RKO (cell line): ENCODE data around the gene PGBD5.

Experiments
- DNase-seq: peaks from one replicate; pipeline ENCODE4 v3.0.0-alpha.2; 2016; ENCODE audit warnings: low spot score

PGBD5 gene

DNA sequence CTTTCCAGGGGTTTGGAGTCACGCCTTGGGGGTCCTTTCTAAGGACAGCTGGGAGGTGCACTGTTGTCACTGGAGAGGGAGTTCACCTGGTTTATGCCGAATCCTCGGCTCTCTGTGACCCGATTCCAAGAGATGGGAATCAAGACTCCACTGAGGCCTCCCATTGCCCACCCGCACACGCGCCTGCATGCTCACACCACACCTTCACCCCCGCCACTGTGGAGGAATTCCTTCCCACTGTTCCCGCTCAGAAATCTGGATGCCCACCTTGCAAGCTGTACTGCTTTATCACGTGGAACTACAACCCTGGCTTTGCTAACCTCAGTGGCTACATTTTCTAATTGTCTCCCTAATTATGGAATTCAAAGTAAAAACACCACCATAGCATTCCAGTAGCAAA lies 29.2 kb downstream of the PGBD5 start:
- DNase-seq = no peak

DNA sequence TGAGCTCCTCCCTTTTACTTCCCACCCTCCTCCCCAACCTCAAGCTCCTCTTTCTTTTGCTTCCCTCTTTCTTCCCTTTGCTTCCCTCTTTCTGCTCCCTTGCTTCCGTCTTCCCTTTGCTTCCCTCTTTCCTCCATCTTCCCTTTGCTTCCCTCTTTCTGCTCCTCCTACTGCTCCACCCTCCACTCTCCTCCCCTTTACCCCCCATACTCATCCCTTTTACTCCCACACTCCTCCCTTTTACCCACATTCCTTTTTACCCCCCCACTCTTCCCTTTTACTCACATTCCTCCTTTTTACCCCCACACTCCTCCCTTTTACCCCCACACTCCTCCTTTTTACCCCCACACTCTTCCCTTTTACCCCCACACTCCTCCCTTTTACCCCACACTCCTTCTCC lies 30.2 kb downstream of the PGBD5 start:
- DNase-seq = no peak

DNA sequence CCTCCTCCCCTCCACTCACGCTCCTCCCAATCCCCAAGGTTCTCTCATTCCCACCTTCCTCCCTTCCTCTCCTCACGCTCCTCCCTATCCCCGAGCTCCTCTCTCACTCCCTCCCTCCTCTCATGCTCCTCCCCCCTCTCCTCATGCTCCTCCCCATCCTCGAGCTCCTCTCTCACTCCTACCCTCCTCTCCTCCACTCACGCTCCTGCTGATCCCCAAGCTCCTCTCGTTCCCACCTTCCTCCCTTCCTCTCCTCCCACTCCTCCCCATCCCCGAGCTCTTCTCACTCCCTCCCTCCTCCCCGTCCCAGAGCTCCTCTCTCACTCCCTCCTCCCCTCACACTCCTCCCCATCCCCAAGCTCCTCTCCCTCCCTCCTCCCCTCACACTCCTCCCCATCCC lies 31.4 kb downstream of the PGBD5 start:
- no peak for DNase-seq

DNA sequence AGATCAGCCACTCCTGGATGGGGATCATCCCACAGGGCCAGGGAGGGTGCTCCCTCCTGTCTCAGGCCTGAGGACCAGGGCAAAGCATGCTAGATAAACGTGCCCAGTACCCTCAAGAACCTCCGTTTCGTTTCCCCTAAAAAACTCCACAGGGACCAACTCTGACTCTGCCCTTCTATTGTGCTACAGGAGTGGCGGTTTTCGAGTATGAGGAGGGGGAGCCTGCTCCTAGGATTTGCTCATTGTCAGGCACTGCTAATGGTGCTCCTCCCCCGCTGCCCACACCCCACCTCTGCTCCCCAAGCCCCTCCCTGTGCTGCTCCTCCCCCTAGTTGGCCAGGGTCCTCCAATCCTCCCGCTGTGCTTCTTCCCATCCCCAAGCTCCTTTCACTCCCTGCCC lies 32.0 kb downstream of the PGBD5 start:
- DNase-seq = no peak

DNA sequence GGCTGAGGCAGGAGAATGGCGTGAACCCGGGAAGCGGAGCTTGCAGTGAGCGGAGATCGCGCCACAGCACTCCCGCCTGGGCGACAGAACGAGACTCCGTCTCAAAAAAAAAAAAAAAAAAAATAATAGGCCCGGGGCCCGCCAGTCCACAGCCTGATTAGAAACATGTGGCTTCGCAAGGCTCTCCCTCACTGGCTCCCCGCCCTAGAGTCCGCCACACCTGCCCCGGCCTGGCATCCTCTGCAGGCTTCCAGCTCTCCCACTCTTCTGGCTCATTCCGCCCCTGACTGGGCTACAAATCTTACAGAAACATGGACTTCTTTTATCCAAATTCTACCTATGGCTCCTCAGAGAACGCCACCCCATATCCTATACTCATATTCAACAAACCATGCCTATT lies 32.4 kb downstream of the PGBD5 start:
- DNase-seq = no peak

DNA sequence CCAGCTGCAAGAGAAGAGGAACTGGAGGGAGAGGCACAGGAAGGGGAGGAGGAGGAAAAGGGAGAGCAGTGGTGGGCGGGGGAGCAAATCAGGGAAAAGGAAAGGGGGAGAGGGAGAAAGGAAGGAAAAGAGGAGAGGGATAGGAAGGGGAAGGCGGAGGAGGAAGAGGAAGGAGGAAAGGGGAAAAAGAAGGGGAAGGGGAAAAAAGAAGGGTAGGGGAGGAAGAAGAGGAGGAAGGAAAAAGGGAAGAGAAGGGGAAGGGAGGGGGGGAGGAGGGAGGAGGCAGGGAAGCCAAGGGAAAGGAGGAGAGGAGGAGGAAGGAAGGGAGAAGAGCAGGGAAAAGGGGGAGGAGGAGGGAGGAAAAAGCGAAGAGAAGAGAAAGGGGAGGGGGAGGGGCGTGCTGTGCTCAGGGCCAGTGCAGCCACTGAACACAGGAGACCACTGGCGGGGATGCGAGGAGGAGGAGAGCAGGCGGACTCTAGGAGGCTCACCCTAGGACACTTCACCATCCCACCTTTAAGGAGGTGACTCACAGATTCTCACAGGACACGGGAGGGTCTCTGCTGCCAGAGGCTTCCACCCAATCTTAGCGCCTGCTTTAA lies 33.1 kb downstream of the PGBD5 start:
- no peak for DNase-seq

DNA sequence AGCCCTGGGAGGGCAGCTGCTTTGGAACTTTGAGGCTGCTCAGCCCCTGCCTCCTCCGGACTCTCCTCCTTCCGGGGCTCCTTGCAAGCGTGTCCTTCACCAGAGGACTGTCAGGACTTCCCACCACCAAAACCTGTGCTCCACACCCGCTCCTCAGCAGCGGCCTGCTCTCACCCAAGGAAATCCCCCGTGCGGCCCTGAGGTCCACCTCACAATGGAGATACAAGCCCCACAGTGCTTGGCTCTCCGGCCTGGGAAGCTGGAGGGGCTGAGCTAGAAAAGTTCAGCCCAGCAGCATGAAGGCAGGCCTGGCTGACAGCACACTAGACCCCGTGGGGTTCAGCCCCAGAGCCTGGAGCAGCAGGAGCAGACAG lies 33.6 kb downstream of the PGBD5 start:
- no peak for DNase-seq

DNA sequence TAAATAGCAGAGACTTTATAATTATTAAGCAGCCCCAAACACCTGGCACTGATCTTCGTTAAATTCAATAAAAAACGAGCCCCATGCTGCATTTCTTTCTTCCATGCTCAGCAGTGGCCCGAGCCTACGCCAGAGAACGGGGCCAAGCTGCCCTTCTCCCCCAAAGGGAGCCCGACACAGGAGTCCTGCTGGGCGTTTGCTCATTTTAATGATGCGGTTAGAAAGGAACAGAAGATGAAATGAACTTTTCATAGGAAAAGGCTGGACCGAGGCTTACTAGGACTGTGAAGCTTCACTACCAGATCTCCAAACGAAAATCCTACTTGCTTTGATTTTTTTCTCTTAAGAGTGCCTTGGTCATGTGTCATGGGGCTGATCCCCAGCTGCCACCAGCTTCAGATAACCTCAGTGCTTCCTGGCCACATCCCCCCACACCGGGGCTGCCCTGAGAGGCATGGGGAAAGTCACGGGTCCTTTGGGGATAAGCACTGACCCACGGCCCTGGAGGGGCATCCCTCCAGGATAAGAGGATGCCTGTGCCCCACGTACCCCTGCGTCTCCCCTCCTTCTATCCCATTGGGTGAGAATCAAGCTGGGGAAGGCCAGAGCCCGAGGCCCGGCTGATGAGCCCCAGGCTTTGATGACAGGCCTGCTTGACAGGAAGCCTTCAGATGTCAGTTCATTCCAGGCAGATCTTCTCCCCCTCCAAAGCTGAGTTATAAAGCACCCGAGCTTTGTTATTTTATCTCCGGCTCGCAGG lies 34.2 kb downstream of the PGBD5 start:
- no peak for DNase-seq

DNA sequence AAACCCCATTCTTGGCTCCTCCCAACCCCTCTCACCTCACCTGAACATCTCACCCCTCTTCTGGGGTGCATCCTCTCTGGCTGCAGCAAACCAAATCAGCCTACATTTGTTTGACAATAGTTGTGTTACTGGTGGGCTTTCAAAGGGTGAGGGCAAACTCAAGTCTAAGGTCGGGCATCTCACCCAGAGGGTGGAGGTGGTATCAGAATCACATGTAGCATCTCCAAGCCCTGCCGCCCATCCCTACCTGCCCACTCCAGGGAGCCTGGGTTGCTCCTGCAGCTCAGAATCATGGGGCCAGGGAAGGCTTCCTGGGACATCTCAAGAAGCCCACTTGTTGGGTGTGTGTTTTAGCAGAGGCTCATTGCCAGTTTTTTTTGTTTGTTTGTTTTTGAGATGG lies 35.8 kb downstream of the PGBD5 start:
- no peak for DNase-seq

DNA sequence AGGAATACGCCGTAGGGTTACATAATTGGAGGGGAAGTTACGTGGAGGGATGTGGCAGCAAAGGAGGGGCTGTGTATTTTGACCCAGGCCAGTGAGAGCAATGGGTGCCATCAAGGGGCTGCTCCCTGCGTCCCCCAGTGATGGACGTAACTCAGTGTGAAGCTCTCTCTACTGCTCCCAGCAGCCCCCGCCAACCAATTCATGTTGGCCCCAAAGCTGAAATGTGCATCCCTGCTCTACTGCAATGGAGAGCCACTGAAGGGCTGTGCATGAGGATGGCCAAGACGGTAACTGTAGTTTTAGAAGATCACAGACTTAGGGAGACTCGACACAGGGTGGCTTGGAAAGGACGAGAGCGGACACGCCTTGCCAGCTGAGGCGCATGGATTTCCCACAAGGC lies 38.3 kb downstream of the PGBD5 start:
- no peak for DNase-seq

DNA sequence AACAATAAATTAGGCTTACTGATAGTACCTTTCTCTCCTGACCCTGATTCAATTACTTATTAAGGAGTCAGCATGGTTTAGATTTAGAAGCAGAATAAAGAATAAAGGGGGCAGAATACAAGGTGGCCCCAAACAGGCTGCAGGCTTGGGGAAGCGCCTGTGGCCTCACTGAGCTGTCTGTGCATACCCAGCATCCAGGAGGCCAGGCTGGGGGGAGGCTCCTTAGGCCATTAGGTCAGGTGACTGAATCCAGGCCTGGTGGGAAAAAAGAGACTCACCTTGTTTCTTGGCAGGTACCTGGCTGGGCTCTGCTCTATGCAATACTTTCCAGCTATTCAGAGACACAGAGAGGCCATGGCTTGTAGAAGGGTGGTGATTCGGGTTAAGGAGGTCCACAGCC lies 38.8 kb downstream of the PGBD5 start:
- no peak for DNase-seq

DNA sequence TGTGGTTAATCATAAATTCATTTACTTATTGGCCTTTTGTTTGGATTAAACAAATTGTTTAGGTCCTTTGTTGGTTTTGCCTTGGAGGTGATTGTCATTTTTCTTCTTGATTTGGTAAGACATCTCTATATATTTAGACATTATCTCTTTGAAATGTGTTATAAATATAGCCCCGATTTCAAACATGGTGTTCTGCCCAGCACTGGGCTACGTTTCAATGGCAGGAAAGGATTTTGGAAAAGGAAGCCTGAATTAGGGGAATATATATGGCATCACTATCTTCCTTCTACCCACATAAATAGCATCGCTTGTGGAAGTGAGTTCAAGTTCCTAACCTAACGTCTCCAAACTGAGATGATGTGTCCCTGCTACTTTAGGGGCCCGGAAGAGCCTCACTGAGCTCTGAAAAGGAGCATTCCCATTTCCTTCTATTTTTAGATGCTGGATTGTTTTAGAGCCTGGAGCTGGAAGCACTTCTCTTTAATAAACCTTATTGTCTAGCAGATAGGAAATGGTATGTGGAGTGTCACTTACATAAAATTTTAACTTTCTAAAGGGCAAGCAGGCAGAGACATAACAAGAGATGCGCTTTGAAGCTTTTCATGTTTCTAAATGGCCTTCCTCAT lies 39.4 kb downstream of the PGBD5 start:
- no peak for DNase-seq

DNA sequence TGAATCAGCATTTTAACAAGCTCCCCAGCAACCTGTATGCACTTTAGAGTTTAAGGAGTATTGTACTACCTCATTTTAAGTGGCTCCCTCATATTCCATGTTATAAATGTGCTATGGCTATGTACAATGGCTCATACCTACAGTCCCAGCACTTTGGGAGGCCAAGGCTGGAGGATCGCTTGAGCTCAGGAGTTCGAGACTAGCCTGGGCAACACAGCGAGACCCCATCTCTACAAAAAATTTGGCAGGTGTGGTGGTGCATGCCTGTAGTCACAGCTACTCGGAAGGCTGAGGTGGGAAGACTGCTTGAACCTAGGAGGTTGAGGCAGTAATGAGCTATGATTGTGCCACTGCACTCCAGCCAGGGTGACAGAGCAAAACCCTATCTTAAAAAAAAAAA lies 40.2 kb downstream of the PGBD5 start:
- no peak for DNase-seq

DNA sequence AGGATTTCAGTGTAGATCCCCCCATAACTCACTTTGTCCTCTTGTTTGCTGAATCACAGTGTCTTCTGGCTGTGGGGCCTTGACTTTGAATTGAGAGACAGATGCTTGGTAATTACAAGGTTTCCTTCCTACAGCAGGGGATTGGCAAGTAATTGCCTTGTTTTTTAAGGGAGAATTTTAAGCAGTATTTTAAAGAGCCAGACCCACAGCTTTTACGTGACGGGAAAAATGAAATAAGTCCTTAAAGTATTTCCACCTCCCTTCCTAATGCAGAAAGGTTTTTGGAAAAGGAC lies 41.0 kb downstream of the PGBD5 start:
- no peak for DNase-seq

DNA sequence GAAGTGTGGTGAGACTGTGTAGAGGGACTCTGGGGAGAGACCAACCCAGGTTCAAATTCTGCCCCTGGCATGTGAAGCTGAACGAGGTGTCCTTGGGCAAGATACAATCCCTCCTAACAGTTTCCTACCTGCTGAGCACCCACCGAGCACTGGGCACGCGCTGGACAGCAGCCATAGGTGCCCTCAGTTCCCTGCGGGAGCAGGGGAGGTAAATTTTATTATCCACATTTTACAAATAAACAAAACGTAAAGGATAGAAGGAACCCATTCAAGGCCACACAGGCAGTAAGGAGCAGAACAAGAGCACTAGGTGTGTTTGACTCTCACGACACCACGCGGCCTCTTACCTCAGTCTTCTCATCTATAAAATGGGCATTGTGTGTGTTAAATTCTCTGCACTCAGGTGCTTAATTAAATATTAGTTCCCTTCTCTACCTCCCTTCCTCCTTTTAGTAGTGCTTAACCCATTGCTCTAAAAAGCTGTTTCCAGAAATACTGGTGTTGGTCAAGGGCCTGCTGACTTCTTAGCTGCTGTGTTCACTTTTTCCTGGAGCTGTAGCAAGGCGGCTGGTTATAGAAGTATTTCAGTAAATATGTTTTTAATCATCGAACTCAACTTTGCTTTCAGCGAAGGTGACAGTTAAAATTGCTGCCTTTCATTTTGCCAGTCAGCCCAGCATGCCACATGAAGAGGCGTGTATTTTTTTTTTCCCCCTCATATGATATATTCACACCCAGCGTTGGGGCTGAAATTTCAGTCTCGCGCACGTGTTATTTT lies 41.6 kb downstream of the PGBD5 start:
- no peak for DNase-seq

DNA sequence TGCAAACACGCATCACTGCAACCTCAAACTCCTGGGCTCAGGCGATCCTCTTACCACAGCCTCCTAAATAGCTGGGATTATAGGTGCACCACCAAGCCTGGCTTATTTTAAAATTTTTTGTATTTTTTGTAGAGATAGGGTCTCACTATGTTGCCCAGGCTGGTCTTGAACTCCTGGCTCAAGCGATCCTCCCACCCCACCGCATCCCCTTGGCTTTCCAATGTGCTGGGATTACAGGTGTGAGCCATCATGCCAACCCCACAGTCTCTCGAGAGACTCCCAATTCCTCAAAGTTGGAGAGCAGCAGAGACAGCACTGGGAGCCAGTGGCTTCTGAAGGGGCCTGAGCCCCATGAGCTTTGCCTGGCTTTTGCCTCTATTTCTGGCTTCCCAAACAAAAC lies 42.7 kb downstream of the PGBD5 start:
- no peak for DNase-seq

DNA sequence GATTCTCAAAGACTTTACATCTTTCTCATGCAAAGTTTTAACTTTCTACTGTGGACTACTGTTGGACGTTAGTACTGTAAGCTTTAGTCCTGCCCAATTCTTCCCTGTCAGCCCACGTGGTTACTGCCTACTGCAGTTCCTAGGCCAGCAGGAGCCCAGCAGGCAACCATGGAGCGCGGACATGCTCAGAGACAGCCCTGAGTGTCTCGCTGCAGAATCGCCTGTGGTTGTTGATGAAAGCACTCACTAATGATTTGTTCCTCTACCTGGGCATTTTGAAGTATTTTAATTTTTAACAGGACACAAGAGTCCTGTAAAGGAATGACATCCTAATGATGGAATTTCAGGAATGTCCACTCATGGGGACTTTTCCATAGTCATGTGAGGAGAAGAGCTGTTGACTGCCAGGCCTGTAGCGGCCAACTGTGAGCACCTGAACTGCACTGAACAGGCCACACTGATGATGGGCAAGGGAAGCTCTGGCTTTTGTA lies 44.1 kb downstream of the PGBD5 start:
- DNase-seq = no peak

DNA sequence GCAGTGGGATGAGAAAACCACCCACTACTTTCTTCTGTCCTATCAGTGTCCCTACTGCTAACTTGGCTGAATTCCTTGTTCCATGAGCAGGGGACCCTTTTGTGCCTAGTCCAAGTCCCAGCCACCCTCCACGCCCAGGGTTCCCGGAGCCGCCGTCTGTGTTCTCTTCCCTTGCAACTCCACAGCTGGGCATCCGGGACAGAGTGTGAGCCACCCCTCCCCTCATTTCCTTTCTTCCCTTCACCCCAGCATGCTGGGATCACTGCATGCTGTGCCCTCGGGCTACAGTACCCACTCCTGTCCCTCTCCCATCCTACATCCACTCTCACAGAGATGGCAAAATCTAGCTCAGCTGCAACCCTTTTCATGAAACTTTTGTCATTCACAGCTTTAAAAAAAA lies 44.5 kb downstream of the PGBD5 start:
- DNase-seq = no peak

DNA sequence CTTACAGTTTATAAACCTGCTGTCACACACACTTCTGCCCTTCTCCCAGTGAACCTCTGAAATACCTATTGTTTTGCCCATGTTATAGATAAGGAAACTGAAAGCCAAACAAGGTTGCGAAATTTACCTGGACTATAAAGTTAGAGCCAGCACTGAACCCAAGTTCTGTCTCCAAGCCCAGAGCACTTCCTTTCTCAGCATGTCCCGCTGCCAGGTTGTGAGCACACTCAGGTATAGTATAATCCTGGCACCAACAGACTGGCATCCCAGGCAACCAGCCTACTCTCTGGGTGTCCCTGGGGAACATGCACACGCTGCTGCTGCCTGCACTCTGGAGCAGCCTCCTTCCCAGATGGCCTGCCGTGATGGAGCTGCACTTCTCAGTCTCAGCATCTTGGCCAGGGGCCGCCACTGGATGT lies 45.1 kb downstream of the PGBD5 start:
- no peak for DNase-seq

DNA sequence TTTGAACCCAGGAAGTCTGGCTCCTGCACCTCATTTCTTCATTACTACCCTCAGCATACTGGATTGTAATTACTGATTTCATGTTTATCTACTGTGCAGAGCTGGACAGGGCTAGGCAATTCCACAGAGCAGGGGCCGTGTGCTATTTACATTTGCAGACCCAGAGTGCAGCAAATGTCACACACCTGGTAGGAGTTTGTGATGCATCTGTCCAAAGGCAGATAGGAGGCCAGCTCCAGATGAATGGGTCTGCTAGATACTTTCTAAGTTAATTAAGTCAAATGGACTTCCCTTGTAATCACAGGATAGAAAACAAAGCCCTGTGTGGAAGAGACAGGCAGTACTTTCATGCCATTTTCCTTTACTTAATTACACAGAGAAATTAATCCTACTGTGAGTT lies 46.2 kb downstream of the PGBD5 start:
- no peak for DNase-seq

DNA sequence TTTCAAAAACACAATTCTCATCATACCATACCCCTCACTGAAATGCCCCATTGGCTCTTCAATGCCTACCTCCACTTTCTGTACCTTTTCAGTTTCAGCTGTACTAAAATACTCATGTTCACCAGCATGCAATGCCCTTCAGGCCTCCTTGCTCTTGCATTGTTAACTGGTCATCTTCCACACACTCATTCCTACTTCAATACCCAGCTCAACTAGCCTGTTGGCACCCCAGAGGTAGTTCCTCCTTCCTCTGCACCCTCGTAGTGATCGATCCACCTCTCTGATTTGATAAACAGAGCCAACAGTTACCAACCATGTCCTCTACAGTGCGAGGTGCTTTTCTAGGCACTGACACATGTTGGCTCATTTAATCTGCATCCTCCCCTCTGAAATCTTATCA lies 46.7 kb downstream of the PGBD5 start:
- DNase-seq = no peak

DNA sequence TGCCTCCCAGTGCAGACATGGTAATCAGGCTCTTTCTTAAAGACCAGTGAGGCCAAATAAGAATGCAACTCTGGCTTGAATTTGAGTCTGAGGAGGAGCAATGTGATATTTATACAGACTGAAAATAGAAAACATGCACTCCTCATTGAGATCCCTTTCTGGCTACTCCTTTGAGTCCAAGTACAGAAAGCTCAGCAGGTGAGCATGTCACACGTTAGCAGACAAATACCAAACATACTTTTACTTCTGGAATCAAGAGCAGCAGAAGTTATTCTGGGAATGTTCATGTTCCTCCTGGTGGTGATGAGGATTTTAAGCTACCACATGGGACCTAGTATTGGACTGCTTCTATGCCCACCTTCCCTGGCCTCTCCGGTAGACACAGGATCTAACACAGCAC lies 48.3 kb downstream of the PGBD5 start:
- DNase-seq = no peak

DNA sequence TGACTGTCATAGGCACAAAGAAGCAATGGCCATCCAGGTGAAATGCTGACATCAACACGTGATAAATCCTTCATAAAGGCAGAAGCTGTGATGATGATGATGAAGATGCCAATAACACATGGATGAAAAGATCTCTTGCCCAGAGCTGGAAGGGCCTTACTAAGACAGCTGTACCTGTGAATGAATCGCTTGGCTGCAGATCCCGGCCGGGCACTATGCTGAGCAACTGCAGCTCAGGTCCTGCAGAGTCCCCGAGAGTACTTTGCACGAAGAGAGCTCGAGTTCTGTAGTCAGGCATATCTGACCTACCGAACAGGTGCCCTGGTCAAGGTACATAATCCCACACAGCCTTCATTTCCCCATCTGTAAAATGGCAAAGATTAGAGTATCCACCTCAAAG lies 48.8 kb downstream of the PGBD5 start:
- DNase-seq = no peak
